PC-9 (cell line): ENCODE results near the gene RAB22A.

Source experiments
- CTCF ChIP-seq: fragments of 200-600 bp; sonication (generic); conservative IDR thresholded peaks from 2 replicates; pipeline ENCODE4 v1.6.1; 2017; ENCODE audit warnings: mixed run types, antibody characterized with exemption, mild to moderate bottlenecking, moderate library complexity
- EZH2 ChIP-seq: fragments of 200-600 bp; sonication (generic); IDR thresholded peaks from 2 replicates; pipeline ENCODE4 v1.8.0; 2017; ENCODE audit warnings: antibody characterized with exemption, low read depth

DNA sequence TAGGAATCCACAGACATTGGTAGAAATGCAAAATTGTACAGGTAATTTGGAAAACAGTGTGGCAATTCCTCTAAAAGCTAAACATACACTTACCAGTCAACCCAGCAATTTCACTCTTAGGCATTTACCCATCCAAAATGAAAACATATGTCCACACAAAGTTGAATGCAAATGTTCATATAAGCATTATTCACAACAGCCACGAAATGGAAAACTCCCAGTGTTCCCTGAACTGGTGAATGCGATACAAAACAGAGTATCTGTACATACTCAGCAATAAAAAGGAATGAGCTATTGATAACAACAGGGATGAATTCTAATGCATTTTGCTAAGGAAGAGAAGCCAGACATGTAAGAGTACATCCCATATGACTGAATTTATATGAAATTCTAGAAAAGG is 32.4 kb upstream of the RAB22A start:
- TF ChIP-seq CTCF (no peak), EZH2 (no peak)
